ENCODE results near the gene PDE3A. TPM values are rescaled to one million over a fixed set of nuclear protein-coding genes. Genes with fewer than 3 reads are reported as not detected.

Gene PDE3A
- total RNA-seq, 2 donors from 2014 or later = not detected

GRCh38 chr12:20503858-20504257 lies 135.5 kb downstream of the PDE3A start:
- Mint-ChIP-seq H3K27ac (no peak overlapping the region), H3K36me3 (ENCODE audit: insufficient read depth in 2 of 2) (no peaks in the 10 kb centered on the region), H3K9me3 (no peaks in the 10 kb centered on the region), H3K4me3 (no peak overlapping the region), H3K4me1 (ENCODE audit: low read depth) (no peaks in the 10 kb centered on the region), H3K27me3 (ENCODE audit: low read depth) (no peaks in the 10 kb centered on the region)
- no peak for ATAC-seq (replicated peaks in 1 of 2)
- DNase-seq = no peak

- H3K9me3 Mint-ChIP-seq = no peaks in the 10 kb centered on the region
- H3K27ac Mint-ChIP-seq = no peak overlapping the region
- no peak overlapping the region for H3K4me3 Mint-ChIP-seq
- ATAC-seq (replicated peaks in 1 of 2) (no peak), DNase-seq (no peak)
- no peaks in the 10 kb centered on the region for H3K4me1 Mint-ChIP-seq (ENCODE audit: low read depth)
- no peaks in the 10 kb centered on the region for H3K27me3 Mint-ChIP-seq (ENCODE audit: low read depth)
- H3K36me3 Mint-ChIP-seq (ENCODE audit: insufficient read depth in 2 of 2) = no peaks in the 10 kb centered on the region
Measured at GRCh38 chr12:20505056-20505455, 136.7 kb downstream of the PDE3A start.

GRCh38 chr12:20507056-20507455 lies 138.7 kb downstream of the PDE3A start:
- ATAC-seq (replicated peaks in 1 of 2) (no peak), DNase-seq (no peak)
- no peak overlapping the region for H3K4me3 Mint-ChIP-seq
- H3K4me1 Mint-ChIP-seq (ENCODE audit: low read depth) = no peaks in the 10 kb centered on the region
- H3K27ac Mint-ChIP-seq = no peak overlapping the region
- H3K9me3 Mint-ChIP-seq = no peaks in the 10 kb centered on the region
- no peaks in the 10 kb centered on the region for H3K27me3 Mint-ChIP-seq (ENCODE audit: low read depth)
- no peaks in the 10 kb centered on the region for H3K36me3 Mint-ChIP-seq (ENCODE audit: insufficient read depth in 2 of 2)

GRCh38 chr12:20507711-20508110 lies 139.4 kb downstream of the PDE3A start:
- no peak for ATAC-seq (replicated peaks in 1 of 2)
- no peak for DNase-seq
- H3K36me3 Mint-ChIP-seq (ENCODE audit: insufficient read depth in 2 of 2) = no peaks in the 10 kb centered on the region
- H3K4me1 Mint-ChIP-seq (ENCODE audit: low read depth) = no peaks in the 10 kb centered on the region
- no peak overlapping the region for H3K27ac Mint-ChIP-seq
- H3K9me3 Mint-ChIP-seq = no peaks in the 10 kb centered on the region
- H3K27me3 Mint-ChIP-seq (ENCODE audit: low read depth) = no peaks in the 10 kb centered on the region
- H3K4me3 Mint-ChIP-seq = no peak overlapping the region

- H3K27me3 Mint-ChIP-seq (ENCODE audit: low read depth) = no peaks in the 10 kb centered on the region
- H3K4me1 Mint-ChIP-seq (ENCODE audit: low read depth) = no peaks in the 10 kb centered on the region
- no peak overlapping the region for H3K4me3 Mint-ChIP-seq
- DNase-seq (no peak), ATAC-seq (replicated peaks in 1 of 2) (no peak)
- H3K27ac Mint-ChIP-seq = no peak overlapping the region
- no peaks in the 10 kb centered on the region for H3K36me3 Mint-ChIP-seq (ENCODE audit: insufficient read depth in 2 of 2)
- no peaks in the 10 kb centered on the region for H3K9me3 Mint-ChIP-seq
Measured at GRCh38 chr12:20508359-20508758, 140.0 kb downstream of the PDE3A start.

GRCh38 chr12:20508962-20509361 lies 140.6 kb downstream of the PDE3A start:
- no peaks in the 10 kb centered on the region for H3K9me3 Mint-ChIP-seq
- H3K27ac Mint-ChIP-seq = no peak overlapping the region
- H3K36me3 Mint-ChIP-seq (ENCODE audit: insufficient read depth in 2 of 2) = no peaks in the 10 kb centered on the region
- ATAC-seq (replicated peaks in 1 of 2) (no peak), DNase-seq (no peak)
- H3K27me3 Mint-ChIP-seq (ENCODE audit: low read depth) = no peaks in the 10 kb centered on the region
- no peaks in the 10 kb centered on the region for H3K4me1 Mint-ChIP-seq (ENCODE audit: low read depth)
- no peak overlapping the region for H3K4me3 Mint-ChIP-seq

GRCh38 chr12:20510811-20511210 lies 142.5 kb downstream of the PDE3A start:
- H3K27me3 Mint-ChIP-seq (ENCODE audit: low read depth) = no peaks in the 10 kb centered on the region
- no peaks in the 10 kb centered on the region for H3K9me3 Mint-ChIP-seq
- DNase-seq = no peak
- no peak overlapping the region for H3K27ac Mint-ChIP-seq
- H3K36me3 Mint-ChIP-seq (ENCODE audit: insufficient read depth in 2 of 2) = no peaks in the 10 kb centered on the region
- H3K4me3 Mint-ChIP-seq = no peak overlapping the region
- H3K4me1 Mint-ChIP-seq (ENCODE audit: low read depth) = no peaks in the 10 kb centered on the region
- no peak for ATAC-seq (replicated peaks in 1 of 2)

- Mint-ChIP-seq H3K4me1 (ENCODE audit: low read depth) (no peaks in the 10 kb centered on the region), H3K36me3 (ENCODE audit: insufficient read depth in 2 of 2) (no peaks in the 10 kb centered on the region), H3K4me3 (no peak overlapping the region), H3K27ac (no peak overlapping the region), H3K27me3 (ENCODE audit: low read depth) (no peaks in the 10 kb centered on the region), H3K9me3 (no peaks in the 10 kb centered on the region)
- DNase-seq = no peak
- no peak for ATAC-seq (replicated peaks in 1 of 2)
Measured at GRCh38 chr12:20513189-20513588, 144.9 kb downstream of the PDE3A start.

- H3K27me3 Mint-ChIP-seq (ENCODE audit: low read depth) = no peaks in the 10 kb centered on the region
- H3K36me3 Mint-ChIP-seq (ENCODE audit: insufficient read depth in 2 of 2) = no peaks in the 10 kb centered on the region
- no peak overlapping the region for H3K4me3 Mint-ChIP-seq
- H3K9me3 Mint-ChIP-seq = no peaks in the 10 kb centered on the region
- H3K27ac Mint-ChIP-seq = no peak overlapping the region
- no peaks in the 10 kb centered on the region for H3K4me1 Mint-ChIP-seq (ENCODE audit: low read depth)
- ATAC-seq (replicated peaks in 1 of 2) = no peak
- DNase-seq = no peak
Measured at GRCh38 chr12:20514598-20514997, 146.3 kb downstream of the PDE3A start.

GRCh38 chr12:20520532-20520931 lies 152.2 kb downstream of the PDE3A start:
- Mint-ChIP-seq H3K9me3 (no peaks in the 10 kb centered on the region), H3K36me3 (ENCODE audit: insufficient read depth in 2 of 2) (no peaks in the 10 kb centered on the region), H3K27ac (no peak overlapping the region), H3K27me3 (ENCODE audit: low read depth) (no peaks in the 10 kb centered on the region), H3K4me1 (ENCODE audit: low read depth) (no peaks in the 10 kb centered on the region), H3K4me3 (no peak overlapping the region)
- no peak for DNase-seq
- no peak for ATAC-seq (replicated peaks in 1 of 2)

GRCh38 chr12:20523658-20524057 lies 155.3 kb downstream of the PDE3A start:
- H3K9me3 Mint-ChIP-seq = no peaks in the 10 kb centered on the region
- H3K4me3 Mint-ChIP-seq = no peak overlapping the region
- H3K27ac Mint-ChIP-seq = no peak overlapping the region
- H3K27me3 Mint-ChIP-seq (ENCODE audit: low read depth) = no peaks in the 10 kb centered on the region
- ATAC-seq (replicated peaks in 1 of 2) = no peak
- no peaks in the 10 kb centered on the region for H3K36me3 Mint-ChIP-seq (ENCODE audit: insufficient read depth in 2 of 2)
- H3K4me1 Mint-ChIP-seq (ENCODE audit: low read depth) = no peaks in the 10 kb centered on the region
- no peak for DNase-seq

- no peak for ATAC-seq (replicated peaks in 1 of 2)
- H3K27me3 Mint-ChIP-seq (ENCODE audit: low read depth) = no peaks in the 10 kb centered on the region
- no peaks in the 10 kb centered on the region for H3K9me3 Mint-ChIP-seq
- no peaks in the 10 kb centered on the region for H3K4me1 Mint-ChIP-seq (ENCODE audit: low read depth)
- DNase-seq = no peak
- H3K36me3 Mint-ChIP-seq (ENCODE audit: insufficient read depth in 2 of 2) = no peaks in the 10 kb centered on the region
- H3K27ac Mint-ChIP-seq = no peak overlapping the region
- H3K4me3 Mint-ChIP-seq = no peak overlapping the region
Measured at GRCh38 chr12:20524113-20524512, 155.8 kb downstream of the PDE3A start.

- H3K27me3 Mint-ChIP-seq (ENCODE audit: low read depth) = no peaks in the 10 kb centered on the region
- no peaks in the 10 kb centered on the region for H3K4me1 Mint-ChIP-seq (ENCODE audit: low read depth)
- ATAC-seq (replicated peaks in 1 of 2) = no peak
- DNase-seq = no peak
- H3K9me3 Mint-ChIP-seq = no peaks in the 10 kb centered on the region
- no peaks in the 10 kb centered on the region for H3K36me3 Mint-ChIP-seq (ENCODE audit: insufficient read depth in 2 of 2)
- H3K27ac Mint-ChIP-seq = no peak overlapping the region
- H3K4me3 Mint-ChIP-seq = no peak overlapping the region
Measured at GRCh38 chr12:20525064-20525610, 156.8 kb downstream of the PDE3A start.

- no peak for DNase-seq
- ATAC-seq (replicated peaks in 1 of 2) = no peak
- no peaks in the 10 kb centered on the region for H3K9me3 Mint-ChIP-seq
- H3K27me3 Mint-ChIP-seq (ENCODE audit: low read depth) = no peaks in the 10 kb centered on the region
- H3K27ac Mint-ChIP-seq = no peak overlapping the region
- H3K36me3 Mint-ChIP-seq (ENCODE audit: insufficient read depth in 2 of 2) = no peaks in the 10 kb centered on the region
- no peak overlapping the region for H3K4me3 Mint-ChIP-seq
- H3K4me1 Mint-ChIP-seq (ENCODE audit: low read depth) = no peaks in the 10 kb centered on the region
Measured at GRCh38 chr12:20527417-20528163, 159.3 kb downstream of the PDE3A start.

All from activated T-cell treated with anti-CD3 and anti-CD28 coated beads, Interleukin-2, amount 50 U/mL, for 72 hours (primary cell).